DND-41 (cell line): Measurements from ENCODE around the gene AJAP1.

Experiments
- CTCF ChIP-seq: IDR thresholded peaks from 2 replicates; pipeline ENCODE4 v1.5.1; 2012; ENCODE audit warnings: borderline replicate concordance, low read length, moderate library complexity, mild to moderate bottlenecking; ENCODE audit not compliant: poor library complexity, severe bottlenecking; ENCODE audit errors: extremely low read depth
- EZH2 ChIP-seq: IDR thresholded peaks from 3 replicates; pipeline ENCODE4 v1.6.1; 2012; ENCODE audit warnings: borderline replicate concordance, low read depth, mild to moderate bottlenecking, moderate library complexity, low read length, inconsistent platforms; ENCODE audit not compliant: severe bottlenecking

GRCh38 chr1:4637616-4638344, 16.6 kb upstream of the AJAP1 start:
- TF ChIP-seq CTCF (no peak), EZH2 (no peak)
